NT2/D1 (cell line): ENCODE data around the gene SLC1A2.

ENCODE experiments used
- SUZ12 ChIP-seq: IDR thresholded peaks from 2 replicates; pipeline ENCODE4 v1.6.1; 2011; ENCODE audit not compliant: insufficient read length, insufficient read depth; ENCODE audit errors: extremely low read depth
- YY1 ChIP-seq: IDR thresholded peaks from 2 replicates; pipeline ENCODE4 v1.6.1; 2011; ENCODE audit not compliant: insufficient read length, insufficient read depth
- ZNF274 ChIP-seq: IDR thresholded peaks from 2 replicates; pipeline ENCODE4 v1.6.1; 2011; ENCODE audit warnings: mild to moderate bottlenecking, low read depth, low read length

DNA sequence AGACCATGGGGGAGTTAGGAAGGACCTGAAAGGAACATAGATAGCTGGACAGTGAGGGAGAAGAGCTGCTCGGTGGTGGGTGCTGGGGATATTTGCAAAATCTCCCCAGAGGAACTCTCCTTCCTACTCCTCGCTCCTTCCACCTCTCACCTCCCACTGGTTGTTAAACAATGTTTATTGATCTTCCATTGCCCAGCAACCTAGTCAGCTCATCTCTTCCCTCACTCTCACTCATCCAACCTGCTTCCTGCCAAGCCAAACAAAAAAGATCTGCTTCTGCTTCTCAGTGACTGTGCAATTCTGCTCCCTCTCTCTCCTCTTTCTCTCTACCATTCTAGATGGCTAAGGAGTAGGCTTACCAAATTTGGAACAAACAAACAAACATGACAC, 115.0 kb downstream of the SLC1A2 start:
- no peak for TF ChIP-seq SUZ12
- TF ChIP-seq ZNF274, result no peak
- no peak for TF ChIP-seq YY1
